ENCODE measurements around the gene LAGE3.

LAGE3 gene

GRCh38 chrX:154485150-154486051 lies 6.3 kb upstream of the LAGE3 start:
- Histone ChIP-seq H3K79me2 (ENCODE audit: insufficient read depth, low read length) (no peaks in the 10 kb centered on the region), H3K36me3 (ENCODE audit: insufficient read depth, low read length) (peaks cover 23% of the 10 kb centered on the region), H3F3A (ENCODE audit: insufficient read depth, low read length) (no peaks in the 10 kb centered on the region), H3K27me3 (ENCODE audit: insufficient read depth, low read length) (no peaks in the 10 kb centered on the region), H3K9ac (ENCODE audit: low read length) (peak overlapping the region; percentile 84), H3K4me1 (ENCODE audit: insufficient read depth, low read length, severe bottlenecking) (peaks cover 59% of the 10 kb centered on the region), H2AFZ (ENCODE audit: low read length) (no peak overlapping the region), H3K9me2 (ENCODE audit: low read depth, low read length) (no peaks in the 10 kb centered on the region), H3K9me3 (ENCODE audit: low read length) (no peaks in the 10 kb centered on the region), H3K4me3 (ENCODE audit: low read depth, low read length, poor library complexity, severe bottlenecking) (peak overlapping the region; percentile 72), H3K27ac (ENCODE audit: low read depth, low read length, poor library complexity, severe bottlenecking) (peak overlapping the region; percentile 47), H3K4me2 (ENCODE audit: low read length) (peak overlapping the region; percentile 79), H4K20me1 (ENCODE audit: insufficient read depth, low read length) (no peaks in the 10 kb centered on the region)
- TF ChIP-seq, protein P1, sequence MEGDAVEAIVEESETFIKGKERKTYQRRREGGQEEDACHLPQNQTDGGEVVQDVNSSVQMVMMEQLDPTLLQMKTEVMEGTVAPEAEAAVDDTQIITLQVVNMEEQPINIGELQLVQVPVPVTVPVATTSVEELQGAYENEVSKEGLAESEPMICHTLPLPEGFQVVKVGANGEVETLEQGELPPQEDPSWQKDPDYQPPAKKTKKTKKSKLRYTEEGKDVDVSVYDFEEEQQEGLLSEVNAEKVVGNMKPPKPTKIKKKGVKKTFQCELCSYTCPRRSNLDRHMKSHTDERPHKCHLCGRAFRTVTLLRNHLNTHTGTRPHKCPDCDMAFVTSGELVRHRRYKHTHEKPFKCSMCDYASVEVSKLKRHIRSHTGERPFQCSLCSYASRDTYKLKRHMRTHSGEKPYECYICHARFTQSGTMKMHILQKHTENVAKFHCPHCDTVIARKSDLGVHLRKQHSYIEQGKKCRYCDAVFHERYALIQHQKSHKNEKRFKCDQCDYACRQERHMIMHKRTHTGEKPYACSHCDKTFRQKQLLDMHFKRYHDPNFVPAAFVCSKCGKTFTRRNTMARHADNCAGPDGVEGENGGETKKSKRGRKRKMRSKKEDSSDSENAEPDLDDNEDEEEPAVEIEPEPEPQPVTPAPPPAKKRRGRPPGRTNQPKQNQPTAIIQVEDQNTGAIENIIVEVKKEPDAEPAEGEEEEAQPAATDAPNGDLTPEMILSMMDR (IDR thresholded peaks at IDR 0.05; ENCODE audit: low read length): no peak
- no peak for TF ChIP-seq EZH2 (IDR thresholded peaks at IDR 0.05; ENCODE audit: borderline replicate concordance, low read length)

- Histone ChIP-seq H3K4me3 (ENCODE audit: low read depth, low read length, poor library complexity, severe bottlenecking) (peak overlapping the region; percentile 72), H3K9me2 (ENCODE audit: low read depth, low read length) (no peaks in the 10 kb centered on the region), H3K27me3 (ENCODE audit: insufficient read depth, low read length) (no peaks in the 10 kb centered on the region), H3K9ac (ENCODE audit: low read length) (peak overlapping the region; percentile 84; the same call in 1 of the 2 replicates), H3K9me3 (ENCODE audit: low read length) (no peaks in the 10 kb centered on the region), H4K20me1 (ENCODE audit: insufficient read depth, low read length) (no peaks in the 10 kb centered on the region), H3K36me3 (ENCODE audit: insufficient read depth, low read length) (peaks cover 23% of the 10 kb centered on the region), H3F3A (ENCODE audit: insufficient read depth, low read length) (no peaks in the 10 kb centered on the region), H3K4me2 (ENCODE audit: low read length) (peak overlapping the region; percentile 79), H2AFZ (ENCODE audit: low read length) (no peak overlapping the region), H3K4me1 (ENCODE audit: insufficient read depth, low read length, severe bottlenecking) (peaks cover 61% of the 10 kb centered on the region), H3K79me2 (ENCODE audit: insufficient read depth, low read length) (no peaks in the 10 kb centered on the region), H3K27ac (ENCODE audit: low read depth, low read length, poor library complexity, severe bottlenecking) (peak overlapping the region; percentile 47)
- TF ChIP-seq EZH2 (IDR thresholded peaks at IDR 0.05; ENCODE audit: borderline replicate concordance, low read length): no peak
- TF ChIP-seq, protein P1 (IDR thresholded peaks at IDR 0.05; ENCODE audit: low read length): no peak
These were observed 5.4 kb upstream of the LAGE3 start for GRCh38 chrX:154484255-154485149.

DNA sequence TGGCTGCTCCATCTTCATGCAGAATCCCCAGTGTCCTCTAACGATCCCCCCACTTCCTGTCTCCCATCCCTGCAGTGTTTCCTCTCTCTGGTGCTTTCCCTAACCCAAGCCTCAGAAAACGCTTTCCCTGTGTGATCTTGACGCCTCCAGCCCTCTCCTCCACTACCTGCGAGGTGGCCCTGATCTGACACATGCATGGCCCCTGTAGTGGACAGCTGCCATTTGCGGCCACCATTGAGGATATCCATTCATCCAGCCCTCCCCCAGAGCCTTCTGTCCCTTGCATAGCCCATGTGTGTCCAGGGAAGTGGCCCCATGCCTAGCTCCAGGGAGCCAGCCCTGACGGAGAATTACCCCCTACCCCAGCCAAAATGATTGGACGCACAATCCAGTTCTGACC lies 4.2 kb upstream of the LAGE3 start:
- no peaks in the 10 kb centered on the region for H3K27me3 ChIP-seq (ENCODE audit: insufficient read depth, low read length)
- H2AFZ ChIP-seq (ENCODE audit: low read length): no peak overlapping the region
- H3K4me3 ChIP-seq (ENCODE audit: low read depth, low read length, poor library complexity, severe bottlenecking): no peak overlapping the region
- no peak overlapping the region for H3K27ac ChIP-seq (ENCODE audit: low read depth, low read length, poor library complexity, severe bottlenecking)
- H3K9me3 ChIP-seq (ENCODE audit: low read length): no peaks in the 10 kb centered on the region
- H3K36me3 ChIP-seq (ENCODE audit: insufficient read depth, low read length): peaks cover 23% of the 10 kb centered on the region
- H4K20me1 ChIP-seq (ENCODE audit: insufficient read depth, low read length): no peaks in the 10 kb centered on the region
- no peaks in the 10 kb centered on the region for H3K79me2 ChIP-seq (ENCODE audit: insufficient read depth, low read length)
- H3F3A ChIP-seq (ENCODE audit: insufficient read depth, low read length): no peaks in the 10 kb centered on the region
- TF ChIP-seq, protein P1 (IDR thresholded peaks at IDR 0.05; ENCODE audit: low read length): no peak
- no peak for TF ChIP-seq EZH2 (IDR thresholded peaks at IDR 0.05; ENCODE audit: borderline replicate concordance, low read length)
- no peaks in the 10 kb centered on the region for H3K9me2 ChIP-seq (ENCODE audit: low read depth, low read length)
- H3K4me2 ChIP-seq (ENCODE audit: low read length): no peak overlapping the region
- peaks cover 56% of the 10 kb centered on the region for H3K4me1 ChIP-seq (ENCODE audit: insufficient read depth, low read length, severe bottlenecking)
- no peak overlapping the region for H3K9ac ChIP-seq (ENCODE audit: low read length)
